GM19372 (cell line): ENCODE data around the gene CDKN2A.
A peak's percentile ranks its signal among the peaks of the same experiment; 100 is the strongest.

Experiments
- ATAC-seq: cut with Tn5 transposase; IDR thresholded peaks from one replicate; pipeline ENCODE4 v1.9.1; 2021; ENCODE audit warnings: mild to moderate bottlenecking, low read depth, moderate library complexity; ENCODE audit not compliant: unreplicated experiment

The CDKN2A gene

DNA sequence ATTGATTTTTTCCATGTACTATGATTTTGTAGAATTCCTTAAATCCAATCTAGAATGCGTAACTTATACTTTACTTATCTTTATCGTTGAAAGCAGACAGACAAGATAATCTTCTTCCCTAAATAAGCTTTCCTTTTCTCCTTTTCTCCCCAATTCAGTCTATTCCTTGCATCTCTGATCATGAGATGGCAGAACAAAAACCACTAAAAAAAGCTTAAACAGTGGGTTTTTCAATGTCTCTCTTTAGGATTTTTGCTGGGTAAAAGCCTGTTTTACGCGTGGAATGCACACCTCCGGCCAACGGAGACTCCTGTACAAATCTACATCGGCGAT, 14.2 kb upstream of the CDKN2A start:
- ATAC-seq = no peak

DNA sequence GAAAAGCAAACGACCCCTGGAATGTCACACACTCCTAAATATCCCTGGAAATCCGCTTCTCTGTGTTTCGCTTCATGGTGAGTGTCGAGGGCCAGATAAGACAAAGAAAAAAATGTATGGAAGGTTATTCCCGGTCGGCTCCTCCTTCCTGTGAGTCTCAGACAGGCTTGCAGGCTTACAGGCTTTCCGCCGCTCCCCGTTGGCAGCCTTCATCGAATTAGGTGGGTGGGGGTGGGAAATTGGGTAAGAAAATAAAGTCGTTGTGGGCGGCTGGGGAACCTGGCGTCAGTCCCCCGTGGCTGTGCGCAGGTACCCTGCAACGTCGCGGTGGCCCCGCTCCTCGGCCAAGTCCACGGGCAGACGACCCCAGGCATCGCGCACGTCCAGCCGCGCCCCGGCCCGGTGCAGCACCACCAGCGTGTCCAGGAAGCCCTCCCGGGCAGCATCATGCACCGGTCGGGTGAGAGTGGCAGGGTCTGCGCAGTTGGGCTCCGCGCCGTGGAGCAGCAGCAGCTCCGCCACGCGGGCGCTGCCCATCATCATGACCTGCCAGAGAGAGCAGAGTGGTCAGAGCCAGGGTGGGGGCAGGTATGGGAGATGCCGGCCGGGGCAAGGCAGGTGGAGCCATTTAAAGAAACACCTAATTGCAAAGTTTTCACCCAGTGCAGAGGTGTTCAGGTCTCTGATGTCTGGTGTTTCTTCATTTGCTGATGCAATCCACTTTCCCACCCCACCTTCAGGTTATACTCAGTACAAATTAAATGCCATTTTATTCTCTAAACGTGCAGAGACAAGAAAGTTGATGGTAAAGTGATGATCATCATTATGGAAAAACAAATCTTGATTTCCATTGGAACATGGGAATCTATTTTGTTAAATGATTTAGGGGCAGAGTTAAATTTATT, 11.8 kb upstream of the CDKN2A start:
- no peak for ATAC-seq

DNA sequence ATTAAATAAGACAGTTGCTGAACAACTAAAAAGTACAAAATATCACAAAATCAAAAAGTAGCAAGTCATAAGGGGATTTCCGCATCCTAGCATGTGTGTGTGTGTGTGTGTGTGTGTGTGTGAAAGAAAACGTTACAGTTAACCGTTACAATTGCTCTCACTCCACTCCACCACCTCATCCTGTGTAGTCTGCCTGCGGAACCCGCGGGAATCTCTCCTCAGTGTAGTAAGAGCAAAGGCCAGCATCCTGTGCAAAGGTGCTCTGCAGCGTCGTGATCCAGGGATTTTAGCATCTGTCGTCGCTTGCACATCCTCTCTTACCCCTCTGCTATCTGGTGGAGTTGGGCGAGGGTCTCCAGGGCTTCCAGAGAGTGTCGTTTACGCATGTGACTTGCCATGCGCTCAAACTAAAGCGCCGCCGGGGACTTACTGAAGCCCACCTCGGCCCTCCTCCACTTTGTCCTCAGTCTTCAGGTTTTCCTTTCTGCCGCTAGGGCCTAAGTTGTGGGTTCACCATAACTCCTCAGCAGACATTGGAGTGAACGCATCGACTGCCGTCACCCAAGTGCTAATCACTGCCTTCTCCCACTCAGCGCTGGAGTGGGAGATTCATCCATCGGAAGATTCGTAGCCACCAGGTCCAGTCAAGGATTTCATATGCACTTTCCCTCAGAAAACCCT, 11.0 kb upstream of the CDKN2A start:
- ATAC-seq = no peak

DNA sequence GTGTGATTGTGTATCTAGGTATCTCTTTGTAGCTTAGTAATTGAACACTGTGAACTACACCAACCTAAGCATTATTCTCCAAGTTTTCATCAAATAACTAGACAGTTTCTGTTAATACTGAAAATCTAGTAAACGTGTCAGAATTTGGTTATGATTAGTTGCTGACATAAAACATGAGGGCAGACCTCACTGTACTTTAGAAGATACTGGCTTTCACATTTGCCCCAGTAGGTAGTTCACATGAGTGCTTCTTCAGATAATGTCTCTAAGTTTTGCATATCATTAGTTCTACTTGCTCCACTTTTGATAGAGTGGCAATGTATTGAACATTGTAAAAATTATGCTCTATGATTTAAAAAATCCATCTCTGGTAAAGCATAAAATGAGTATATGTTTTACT, 7.8 kb upstream of the CDKN2A start:
- ATAC-seq = no peak

DNA sequence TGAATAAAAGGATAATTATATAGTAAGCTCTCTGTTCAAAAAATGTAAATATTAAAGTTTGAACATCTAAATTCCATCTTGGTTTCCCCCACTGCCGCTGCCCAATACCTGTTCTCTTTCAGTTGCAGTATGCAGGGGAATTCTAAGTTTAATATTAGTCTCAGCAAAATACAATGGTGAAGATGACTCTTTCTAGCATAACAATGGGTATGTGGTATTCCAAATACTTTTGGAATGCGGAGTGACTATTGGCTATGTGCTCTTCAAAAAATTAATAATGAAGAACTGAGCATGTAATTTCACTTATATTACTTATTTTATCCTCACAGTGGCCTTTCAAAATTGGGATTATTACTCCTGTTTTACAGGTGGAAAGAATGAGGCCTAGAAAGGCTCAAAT, 3.8 kb upstream of the CDKN2A start:
- ATAC-seq = no peak

DNA sequence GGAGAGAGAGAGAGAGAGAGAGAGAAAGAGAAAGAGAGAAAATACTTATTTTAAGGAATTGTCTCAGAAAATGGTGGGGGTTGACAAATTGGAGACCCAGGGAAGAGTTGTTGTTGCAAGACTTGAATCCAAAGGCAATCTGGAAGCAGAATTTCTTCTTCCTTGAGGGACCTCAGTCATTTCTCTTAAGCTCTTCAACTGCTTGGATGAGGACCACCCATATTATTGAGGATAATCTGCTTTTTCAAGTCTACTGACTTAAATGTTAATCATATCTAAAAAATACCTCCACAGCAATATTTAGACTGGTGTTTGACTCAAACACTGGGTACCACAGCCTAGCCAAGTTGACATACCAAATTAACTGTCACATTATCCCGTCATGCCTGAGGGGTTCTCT, 3.3 kb upstream of the CDKN2A start:
- no peak for ATAC-seq

DNA sequence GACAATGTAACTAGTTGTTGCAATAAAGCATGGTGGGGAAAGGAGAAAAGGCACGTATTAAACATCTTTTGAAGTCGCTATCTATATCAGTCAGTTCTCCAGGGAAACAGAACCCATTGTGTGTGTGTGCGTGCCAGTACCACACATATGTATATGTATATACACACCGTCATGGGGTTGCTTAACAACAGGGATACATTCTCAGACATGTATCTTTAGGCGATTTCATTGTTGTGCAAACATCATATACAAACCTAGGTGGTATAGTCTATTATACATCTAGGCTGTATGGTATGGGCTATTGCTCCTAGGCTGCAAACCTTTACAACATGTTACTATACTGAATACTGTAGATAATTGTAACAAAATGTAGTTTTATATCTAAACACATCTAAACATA, 2.7 kb upstream of the CDKN2A start:
- ATAC-seq = no peak

DNA sequence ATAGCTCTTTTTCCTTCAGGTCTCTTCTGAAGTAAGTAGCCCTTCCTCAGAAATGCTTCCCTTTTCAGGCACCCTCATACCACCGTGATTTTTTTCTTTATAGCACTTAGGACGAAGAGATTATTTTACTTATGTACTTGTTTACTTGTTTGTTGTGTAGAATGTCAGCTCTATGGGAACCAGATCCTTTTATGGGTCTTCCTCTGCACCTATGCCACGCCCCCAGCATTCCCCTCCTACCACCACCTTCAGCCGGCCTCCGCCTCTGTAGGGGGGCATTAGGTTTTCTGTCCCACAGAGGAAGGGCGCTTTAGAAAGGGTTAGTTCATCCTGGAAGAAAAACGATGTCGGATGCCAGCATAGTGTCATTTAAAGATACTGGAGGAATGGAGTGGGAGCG, 2.2 kb upstream of the CDKN2A start:
- ATAC-seq = no peak

DNA sequence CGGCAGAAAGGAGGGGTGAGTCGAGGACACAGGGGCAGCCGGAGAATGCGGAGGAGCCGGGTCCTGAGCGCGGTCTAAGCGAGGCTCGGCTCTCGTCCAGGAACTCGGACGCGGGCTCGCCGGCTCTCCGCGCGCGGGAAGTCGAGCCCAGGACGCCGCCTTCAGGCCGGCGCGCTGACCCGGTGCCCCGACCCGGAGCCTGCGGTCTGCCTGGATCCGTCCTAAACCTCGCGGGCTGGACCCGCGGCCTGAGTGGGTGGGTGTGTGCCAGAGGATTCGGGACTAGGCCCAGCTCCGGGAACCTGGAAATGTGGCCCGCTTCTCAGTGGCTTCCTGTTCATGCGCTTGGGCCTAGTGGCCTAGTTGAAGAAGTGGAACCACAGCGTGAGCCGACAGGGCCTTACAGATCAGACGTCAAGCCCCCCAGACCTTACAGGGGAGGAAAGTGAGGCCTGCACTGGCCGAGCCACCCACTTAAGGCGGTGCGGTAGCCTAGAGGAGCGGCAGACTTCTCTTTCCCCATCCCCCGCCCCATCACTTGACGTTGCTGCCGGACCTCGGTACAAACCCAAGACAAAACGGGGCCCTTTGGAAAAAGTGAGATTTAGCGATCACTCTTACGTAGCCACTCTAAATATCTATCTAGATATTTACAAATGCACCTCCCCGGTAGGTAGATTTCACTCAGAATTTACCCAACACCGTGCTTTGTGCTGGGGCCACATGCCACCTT, 1.6 kb upstream of the CDKN2A start:
- ATAC-seq = peak; percentile 19

DNA sequence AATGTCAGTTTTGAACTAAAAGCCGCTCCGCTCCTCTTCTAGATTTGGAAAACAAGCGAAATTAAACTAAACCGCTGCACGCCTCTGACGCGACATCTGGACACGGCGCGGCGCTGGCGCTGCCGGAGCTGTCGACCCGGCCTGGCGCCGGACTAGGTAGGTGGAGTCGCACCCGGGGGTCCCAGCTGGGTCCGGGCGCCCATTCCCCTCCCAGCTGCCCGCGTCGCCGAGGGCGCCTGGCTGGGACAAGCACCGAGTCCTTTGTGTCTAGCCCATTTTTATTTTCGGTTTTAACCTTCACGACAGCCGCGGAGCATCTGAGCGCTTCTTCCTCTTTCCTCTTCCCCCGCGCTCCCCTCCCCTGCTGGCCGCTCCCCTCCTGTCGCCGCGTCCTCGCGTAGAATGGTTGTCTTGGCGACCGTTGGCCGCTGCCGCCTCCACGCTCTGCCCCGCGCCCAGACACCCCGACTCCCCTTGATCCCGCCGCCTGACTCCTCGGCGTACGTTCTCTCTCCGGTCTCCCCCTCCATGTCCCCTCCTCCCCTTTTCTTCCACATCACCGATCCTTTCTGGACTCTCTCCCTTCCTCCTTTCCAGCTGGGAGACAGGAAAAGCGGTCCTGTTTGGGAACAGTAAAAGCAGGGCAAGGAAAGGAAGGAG, 944 bp upstream of the CDKN2A start:
- peak; percentile 82 for ATAC-seq

DNA sequence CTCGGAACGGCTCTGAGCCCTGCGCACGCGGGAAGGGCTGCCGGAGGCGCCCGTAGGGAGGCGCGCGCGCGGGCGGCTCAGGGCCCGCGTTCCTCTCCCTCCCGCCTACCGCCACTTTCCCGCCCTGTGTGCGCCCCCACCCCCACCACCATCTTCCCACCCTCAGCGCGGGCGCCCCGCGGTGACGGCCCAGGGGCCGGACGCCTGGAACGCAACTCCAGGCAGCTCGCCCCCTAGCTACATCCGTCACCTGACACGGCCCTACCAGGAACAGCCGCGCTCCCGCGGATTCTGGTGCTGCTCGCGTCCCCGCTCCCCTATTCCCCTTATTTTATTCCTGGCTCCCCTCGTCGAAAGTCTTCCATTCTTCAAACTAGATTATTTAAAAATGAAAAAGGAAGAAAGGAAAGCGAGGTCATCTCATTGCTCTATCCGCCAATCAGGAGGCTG, 389 bp upstream of the CDKN2A start, which contains the start of gene CDKN2B-AS1:
Gene CDKN2B-AS1 (plus strand): TSS at position 236 of the 450 bp plus-strand sequence.
- peak; percentile 46 for ATAC-seq

DNA sequence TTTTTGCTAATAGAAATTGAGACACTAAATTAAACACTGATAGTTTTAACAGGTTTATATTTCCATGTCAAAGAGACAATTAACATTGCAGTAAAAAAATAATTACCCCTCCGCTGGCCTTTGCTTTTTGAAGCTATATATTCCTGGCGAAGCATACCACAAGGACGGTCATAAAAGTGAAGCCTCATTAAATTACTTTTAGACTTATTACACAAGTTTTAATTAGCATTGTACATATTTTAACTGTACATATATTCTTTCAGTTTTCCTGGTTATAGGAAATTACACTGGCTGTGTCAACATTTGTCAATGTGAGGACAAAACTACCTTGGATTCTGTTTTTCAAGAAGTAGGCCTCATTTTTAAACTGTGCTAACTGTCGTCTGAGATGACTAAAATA, 1.2 kb downstream of the CDKN2A start:
- ATAC-seq = no peak

DNA sequence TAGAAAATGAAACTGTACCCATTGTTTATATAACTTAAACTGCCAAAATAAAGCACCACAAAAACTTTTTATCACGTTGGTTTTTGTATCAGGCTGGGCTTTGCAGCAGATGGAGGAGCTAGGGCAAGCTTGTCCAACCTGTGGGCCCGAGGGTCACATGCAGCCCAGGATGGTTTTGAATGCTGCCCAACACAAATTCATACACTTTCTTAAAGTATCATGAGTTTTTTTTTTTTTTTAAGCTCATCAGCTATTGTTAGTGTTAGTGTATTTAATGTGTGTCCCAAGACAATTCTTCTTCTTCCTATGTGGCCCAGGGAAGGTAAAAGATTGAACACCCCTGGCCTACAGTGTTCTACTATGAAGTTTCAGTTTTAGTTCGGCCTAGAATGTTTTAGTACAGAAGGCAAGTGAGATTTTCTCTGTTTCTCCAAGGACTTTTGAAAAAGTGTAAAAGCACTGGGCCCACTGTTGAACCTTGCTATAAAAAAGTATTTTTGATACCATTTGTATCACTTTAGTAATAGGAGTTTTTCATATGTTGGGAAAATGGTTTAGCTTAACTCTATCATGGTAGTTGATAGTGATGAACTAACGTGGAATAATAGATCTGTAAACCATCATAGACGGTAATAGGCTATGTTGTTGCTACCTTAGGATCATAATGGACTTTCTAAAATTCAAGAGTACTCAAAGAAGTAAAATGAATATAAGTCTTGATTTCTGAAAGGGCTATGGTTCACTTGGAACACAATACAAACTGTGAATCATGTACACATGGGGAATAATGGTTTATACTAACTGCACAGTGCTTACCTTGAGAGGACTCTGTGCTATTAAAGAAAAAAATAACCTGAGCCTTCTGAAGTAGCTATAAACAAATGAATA, 2.9 kb downstream of the CDKN2A start:
- no peak for ATAC-seq

DNA sequence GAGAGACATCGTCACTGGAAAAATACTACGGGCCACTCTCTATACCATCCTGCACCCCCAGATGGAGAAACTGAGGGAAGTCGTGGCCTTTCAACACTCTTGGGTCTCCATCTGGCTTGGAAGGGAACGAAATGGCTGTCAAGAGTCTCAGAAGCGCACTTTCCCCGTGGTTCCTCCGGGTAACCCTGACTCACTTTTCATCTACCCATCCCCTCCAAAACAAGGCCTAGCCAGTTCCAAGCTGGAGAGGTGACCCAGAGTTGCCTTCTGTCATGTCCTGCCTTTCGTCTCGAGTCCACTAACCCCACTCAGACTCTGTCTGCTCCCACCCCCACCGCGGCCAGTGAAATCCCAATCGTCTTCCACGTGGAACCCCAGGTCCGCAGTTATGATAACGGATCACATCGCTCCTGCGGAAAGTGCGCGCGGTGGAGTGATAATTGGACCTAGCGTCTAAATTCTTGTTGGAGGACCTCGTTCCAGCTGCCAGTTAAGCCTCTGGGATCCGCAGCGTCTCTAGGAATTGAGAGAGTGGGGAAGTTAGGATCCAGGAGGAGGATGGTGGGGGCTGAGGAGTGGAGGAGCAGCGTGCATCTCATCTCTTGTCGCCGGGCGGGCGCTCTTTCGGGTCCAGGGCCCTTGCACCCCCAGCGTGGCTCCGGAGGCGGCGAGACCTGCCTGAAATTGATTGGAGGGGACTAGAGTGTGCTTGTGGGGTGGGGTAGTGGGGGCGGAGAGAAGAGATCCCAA, 4.6 kb downstream of the CDKN2A start:
- ATAC-seq = no peak

DNA sequence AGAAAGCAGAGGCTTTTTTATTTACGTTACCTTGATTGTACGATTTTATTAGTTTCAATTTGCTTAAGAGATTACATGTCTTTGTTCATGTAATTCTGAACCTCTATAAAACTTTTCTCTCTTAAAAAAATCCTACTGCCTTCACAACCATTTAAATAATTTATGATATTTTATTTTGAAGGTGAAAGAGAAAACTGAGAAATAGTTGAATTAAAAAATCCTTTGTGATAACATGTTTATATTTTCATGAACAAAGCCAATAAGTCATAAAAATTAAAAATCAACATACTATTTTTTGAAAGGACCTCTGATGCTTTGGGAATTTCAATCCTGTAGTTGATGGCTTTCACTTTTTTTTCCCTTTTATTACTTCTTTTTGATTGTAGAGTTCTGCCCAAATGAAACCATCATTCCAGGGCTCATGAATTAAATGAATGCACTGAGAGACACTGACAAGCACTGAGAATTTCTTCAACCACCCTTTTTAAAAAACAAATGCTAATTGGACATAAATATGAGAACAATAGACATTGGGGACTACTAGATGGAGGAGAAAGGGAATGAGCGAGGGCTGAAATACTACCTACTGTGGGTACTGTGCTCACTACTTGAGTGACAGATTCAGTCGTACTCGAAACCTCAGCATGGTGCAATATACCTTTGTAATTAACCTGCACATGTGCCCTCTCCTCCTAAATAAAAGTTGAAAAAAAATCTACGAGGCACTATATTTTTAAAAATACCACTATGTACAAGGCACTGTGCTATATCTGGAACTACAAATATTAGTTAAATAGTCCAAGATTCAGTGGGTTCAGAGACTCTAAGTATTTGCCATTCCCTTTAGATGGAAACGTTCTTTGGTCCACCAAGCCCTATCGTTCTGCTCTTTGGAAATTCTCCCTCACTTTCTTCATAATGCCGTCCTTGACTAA, 5.9 kb downstream of the CDKN2A start:
- ATAC-seq = no peak

DNA sequence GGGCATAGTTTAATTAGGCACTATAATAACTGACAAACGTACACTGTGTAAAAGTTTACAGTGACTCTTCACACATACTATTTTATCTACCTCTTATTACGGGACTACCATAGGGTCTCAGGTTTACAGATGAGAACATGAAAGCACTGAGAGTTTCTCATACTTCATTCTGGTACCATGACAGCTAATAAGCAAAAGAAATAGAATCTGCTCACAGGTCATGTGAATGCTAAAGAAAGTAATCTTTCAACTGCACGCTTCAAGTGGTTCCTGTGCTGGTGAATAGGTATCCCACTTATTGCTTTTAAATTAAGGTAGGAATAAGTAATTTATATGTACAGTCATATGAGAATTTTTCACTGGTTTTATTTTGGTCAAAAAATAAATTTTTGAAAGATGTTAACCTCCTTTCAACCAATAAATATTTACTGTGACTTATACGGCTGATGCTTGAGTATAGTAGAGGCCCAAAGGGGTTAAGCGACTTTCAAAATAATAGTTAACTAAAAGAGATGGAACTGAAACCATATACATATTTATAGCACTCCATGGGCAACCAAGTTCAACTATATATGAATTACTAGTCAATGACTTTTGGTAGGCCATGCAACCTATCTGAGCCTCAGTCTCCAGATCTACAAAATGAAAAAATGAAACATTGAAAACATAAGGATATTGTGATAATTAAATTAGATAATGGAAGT, 8.1 kb downstream of the CDKN2A start:
- peak; percentile 47 for ATAC-seq

DNA sequence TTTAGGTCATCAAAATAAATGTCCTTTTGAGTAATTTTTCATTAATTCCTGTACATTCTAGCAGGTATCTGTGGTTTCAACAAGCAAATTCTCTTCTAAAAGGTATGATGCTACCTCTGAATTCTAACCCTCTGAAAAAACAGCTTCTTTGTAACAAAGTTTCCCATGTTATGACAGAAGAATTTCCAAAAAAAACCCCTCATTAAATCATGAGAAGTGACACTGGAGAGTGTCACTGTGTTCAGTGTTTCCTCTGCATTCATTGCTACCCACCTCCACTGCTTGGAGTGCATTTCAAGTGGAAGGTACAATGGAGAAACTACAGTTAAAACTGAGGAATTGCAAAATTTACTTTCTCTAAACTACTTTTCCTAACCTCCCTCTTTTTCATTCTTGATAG, 10.1 kb downstream of the CDKN2A start:
- no peak for ATAC-seq
